AG08396 (cell line): ENCODE measurements around the gene STX11.
A peak's percentile ranks its signal among the peaks of the same experiment; 100 is the strongest.

Experiments used
- DNase-seq: peaks from one replicate; pipeline ENCODE4 v3.0.0; 2012; ENCODE audit warnings: low spot score, mixed read lengths

The STX11 gene

GRCh38 chr6:144215932-144216667 is 65.8 kb downstream of the STX11 start:
- DNase-seq = peak; percentile 92

- DNase-seq = no peak
Observed at GRCh38 chr6:144216668-144217218, 66.4 kb downstream of the STX11 start.

GRCh38 chr6:144217264-144217663 is 66.9 kb downstream of the STX11 start:
- DNase-seq = no peak

- DNase-seq = no peak
Observed at GRCh38 chr6:144217797-144218196, 67.5 kb downstream of the STX11 start.

GRCh38 chr6:144219056-144219685 is 68.9 kb downstream of the STX11 start:
- peak; percentile 27 for DNase-seq

- DNase-seq = no peak
Observed at GRCh38 chr6:144220031-144220790, 69.9 kb downstream of the STX11 start.

- DNase-seq = no peak
Observed at GRCh38 chr6:144223686-144224085, 73.4 kb downstream of the STX11 start.

GRCh38 chr6:144231721-144232120 is 81.4 kb downstream of the STX11 start:
- no peak for DNase-seq

GRCh38 chr6:144232176-144232831 is 82.0 kb downstream of the STX11 start:
- no peak for DNase-seq

GRCh38 chr6:144232832-144233230 is 82.5 kb downstream of the STX11 start:
- DNase-seq = no peak

GRCh38 chr6:144234399-144234798 is 84.1 kb downstream of the STX11 start:
- no peak for DNase-seq

GRCh38 chr6:144234935-144235334 is 84.6 kb downstream of the STX11 start:
- DNase-seq = no peak
